Measurements from ENCODE around the gene DPYSL5. TPM values are rescaled to one million over a fixed set of nuclear protein-coding genes. Genes with fewer than 3 reads are reported as not detected.

The DPYSL5 gene
- total RNA-seq, 1 donor from 2014 or later, result 1.5 TPM

GRCh38 chr2:26925100-26925791, 77.3 kb downstream of the DPYSL5 start:
- DNase-seq (ENCODE audit: low read depth), result no peak

- DNase-seq (ENCODE audit: low read depth), result no peak
Observed at GRCh38 chr2:26927221-26927620, 79.3 kb downstream of the DPYSL5 start.

- no peak for DNase-seq (ENCODE audit: low read depth)
Observed at GRCh38 chr2:26932974-26933373, 85.0 kb downstream of the DPYSL5 start.

- DNase-seq (ENCODE audit: low read depth), result no peak
Observed at GRCh38 chr2:26933431-26934334, 85.8 kb downstream of the DPYSL5 start.

- no peak for DNase-seq (ENCODE audit: low read depth)
Observed at GRCh38 chr2:26934335-26934724, 86.4 kb downstream of the DPYSL5 start.

- DNase-seq (ENCODE audit: low read depth), result no peak
Observed at GRCh38 chr2:26934985-26935384, 87.1 kb downstream of the DPYSL5 start.

GRCh38 chr2:26936855-26937254, 88.9 kb downstream of the DPYSL5 start:
- no peak for DNase-seq (ENCODE audit: low read depth)

- no peak for DNase-seq (ENCODE audit: low read depth)
Observed at GRCh38 chr2:26938399-26939118, 90.6 kb downstream of the DPYSL5 start.

GRCh38 chr2:26940001-26940400, 92.1 kb downstream of the DPYSL5 start:
- DNase-seq (ENCODE audit: low read depth), result no peak

- no peak for DNase-seq (ENCODE audit: low read depth)
Observed at GRCh38 chr2:26941486-26941885, 93.6 kb downstream of the DPYSL5 start.

- peak; percentile 49 for DNase-seq (ENCODE audit: low read depth)
Observed at GRCh38 chr2:26942543-26943295, 94.8 kb downstream of the DPYSL5 start.

GRCh38 chr2:26945991-26946750, 98.2 kb downstream of the DPYSL5 start:
- no peak for DNase-seq (ENCODE audit: low read depth)

GRCh38 chr2:26946841-26947784, 99.2 kb downstream of the DPYSL5 start:
- DNase-seq (ENCODE audit: low read depth), result peak; percentile 79

- no peak for DNase-seq (ENCODE audit: low read depth)
Observed at GRCh38 chr2:26948800-26949199, 100.9 kb downstream of the DPYSL5 start.

- no peak for DNase-seq (ENCODE audit: low read depth)
Observed at GRCh38 chr2:26950246-26950645, 102.3 kb downstream of the DPYSL5 start.

GRCh38 chr2:26951236-26951635, 103.3 kb downstream of the DPYSL5 start:
- no peak for DNase-seq (ENCODE audit: low read depth)

- no peak for DNase-seq (ENCODE audit: low read depth)
Observed at GRCh38 chr2:26952374-26952773, 104.4 kb downstream of the DPYSL5 start.

- DNase-seq (ENCODE audit: low read depth), result no peak
Observed at GRCh38 chr2:26954135-26954534, 106.2 kb downstream of the DPYSL5 start.

GRCh38 chr2:26957041-26957440, 109.1 kb downstream of the DPYSL5 start:
- DNase-seq (ENCODE audit: low read depth), result no peak

All from myocyte (in vitro differentiated cells).